ENCODE results near the gene INPP5E.

INPP5E gene

DNA sequence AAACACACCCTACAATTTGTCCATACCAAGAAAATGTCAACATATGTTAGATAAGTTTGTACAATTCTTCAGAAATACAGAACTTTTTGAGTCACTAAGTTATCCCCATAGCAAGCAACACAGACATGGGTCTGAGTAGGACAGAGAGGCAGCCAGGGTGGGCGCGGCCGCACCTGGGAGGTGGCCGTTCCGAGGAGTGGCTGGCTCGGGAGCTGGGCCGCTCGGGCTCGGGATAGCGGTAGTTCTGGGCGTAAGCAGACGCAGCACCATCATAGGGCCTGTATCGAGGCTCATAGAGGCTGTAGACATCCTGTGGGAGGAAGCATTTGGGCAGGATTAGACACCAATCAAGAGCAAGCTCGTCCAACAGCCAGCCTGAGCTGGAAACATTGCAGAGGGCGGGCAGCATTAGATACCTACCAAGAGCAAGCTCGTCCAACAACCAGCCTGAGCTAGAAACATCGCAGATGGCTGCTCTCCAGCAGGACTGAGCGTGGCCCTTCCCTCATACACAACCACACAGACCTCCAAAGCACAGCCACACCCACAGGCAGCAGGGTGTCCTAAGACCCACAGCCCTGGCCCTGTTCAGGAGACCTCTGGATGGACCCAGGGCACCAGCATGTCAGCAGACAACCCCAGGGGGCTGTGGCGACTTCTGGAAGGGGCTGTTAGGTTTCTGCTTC lies 32.3 kb upstream of the INPP5E start:
- no peak for DNase-seq (ENCODE audit: low read depth)
- H3K4me3 ChIP-seq (ENCODE audit: low read depth, low read length), result no peak overlapping the region
- TF ChIP-seq, protein P1, sequence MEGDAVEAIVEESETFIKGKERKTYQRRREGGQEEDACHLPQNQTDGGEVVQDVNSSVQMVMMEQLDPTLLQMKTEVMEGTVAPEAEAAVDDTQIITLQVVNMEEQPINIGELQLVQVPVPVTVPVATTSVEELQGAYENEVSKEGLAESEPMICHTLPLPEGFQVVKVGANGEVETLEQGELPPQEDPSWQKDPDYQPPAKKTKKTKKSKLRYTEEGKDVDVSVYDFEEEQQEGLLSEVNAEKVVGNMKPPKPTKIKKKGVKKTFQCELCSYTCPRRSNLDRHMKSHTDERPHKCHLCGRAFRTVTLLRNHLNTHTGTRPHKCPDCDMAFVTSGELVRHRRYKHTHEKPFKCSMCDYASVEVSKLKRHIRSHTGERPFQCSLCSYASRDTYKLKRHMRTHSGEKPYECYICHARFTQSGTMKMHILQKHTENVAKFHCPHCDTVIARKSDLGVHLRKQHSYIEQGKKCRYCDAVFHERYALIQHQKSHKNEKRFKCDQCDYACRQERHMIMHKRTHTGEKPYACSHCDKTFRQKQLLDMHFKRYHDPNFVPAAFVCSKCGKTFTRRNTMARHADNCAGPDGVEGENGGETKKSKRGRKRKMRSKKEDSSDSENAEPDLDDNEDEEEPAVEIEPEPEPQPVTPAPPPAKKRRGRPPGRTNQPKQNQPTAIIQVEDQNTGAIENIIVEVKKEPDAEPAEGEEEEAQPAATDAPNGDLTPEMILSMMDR (IDR thresholded peaks at IDR 0.05; ENCODE audit: control insufficient read depth, extremely low read depth, insufficient read depth), result no peak

DNA sequence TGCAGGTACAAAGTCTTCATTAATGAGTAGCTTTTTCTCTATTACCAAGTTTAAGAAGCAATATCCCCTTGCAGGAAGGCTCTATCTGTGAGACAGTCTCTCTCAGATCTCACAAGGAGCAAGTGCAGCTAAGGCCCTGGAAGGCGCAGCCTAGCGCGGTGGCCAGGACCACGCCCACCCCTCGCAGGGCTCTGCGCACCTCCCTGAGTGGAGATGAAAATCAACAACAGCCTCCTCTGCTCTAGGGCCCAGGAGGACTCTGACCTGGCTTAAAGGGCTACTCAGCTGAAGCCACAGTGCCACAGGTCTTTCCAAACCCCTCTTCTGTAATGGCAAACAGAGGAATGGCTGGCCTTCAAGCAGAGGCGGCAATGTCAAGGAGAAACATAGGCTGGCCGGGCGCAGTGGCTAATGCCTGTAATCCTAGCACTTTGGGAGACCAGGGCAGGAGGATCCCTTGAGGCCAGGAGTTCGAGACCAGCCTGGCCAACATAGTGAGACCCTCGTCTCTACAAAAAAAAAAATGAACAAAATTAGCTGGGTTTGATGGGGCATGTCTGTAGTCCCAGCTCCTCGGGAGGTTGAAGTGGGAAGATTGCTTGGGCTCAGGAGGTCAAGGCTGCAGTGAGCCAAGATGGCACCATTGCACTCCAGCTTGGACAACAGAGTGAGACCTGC lies 31.3 kb upstream of the INPP5E start:
- TF ChIP-seq, protein P1 (IDR thresholded peaks at IDR 0.05; ENCODE audit: control insufficient read depth, extremely low read depth, insufficient read depth), result no peak
- H3K4me3 ChIP-seq (ENCODE audit: low read depth, low read length), result no peak overlapping the region
- DNase-seq (ENCODE audit: low read depth), result no peak

DNA sequence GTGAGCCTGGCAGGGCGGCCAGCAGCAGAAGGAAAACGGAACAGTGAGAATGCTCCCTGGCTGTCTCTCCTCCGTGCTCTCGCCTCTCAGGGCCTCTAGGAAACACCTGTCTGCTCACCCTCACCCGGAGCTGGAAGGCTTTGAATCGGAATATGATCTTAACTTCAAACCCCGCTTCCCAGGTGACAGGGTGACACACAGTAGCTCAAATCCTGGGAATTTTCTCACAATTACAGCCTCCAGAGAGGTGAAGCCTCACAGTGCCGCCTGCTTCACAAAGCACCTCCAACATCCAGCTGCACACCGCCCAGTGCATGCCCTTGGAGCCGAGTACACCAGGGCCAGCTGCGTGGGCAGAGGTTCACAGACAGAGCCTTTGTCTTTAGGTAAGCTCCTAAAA lies 30.7 kb upstream of the INPP5E start:
- TF ChIP-seq, protein P1 (IDR thresholded peaks at IDR 0.05; ENCODE audit: control insufficient read depth, extremely low read depth, insufficient read depth), result no peak
- no peak for DNase-seq (ENCODE audit: low read depth)
- H3K4me3 ChIP-seq (ENCODE audit: low read depth, low read length), result no peak overlapping the region

DNA sequence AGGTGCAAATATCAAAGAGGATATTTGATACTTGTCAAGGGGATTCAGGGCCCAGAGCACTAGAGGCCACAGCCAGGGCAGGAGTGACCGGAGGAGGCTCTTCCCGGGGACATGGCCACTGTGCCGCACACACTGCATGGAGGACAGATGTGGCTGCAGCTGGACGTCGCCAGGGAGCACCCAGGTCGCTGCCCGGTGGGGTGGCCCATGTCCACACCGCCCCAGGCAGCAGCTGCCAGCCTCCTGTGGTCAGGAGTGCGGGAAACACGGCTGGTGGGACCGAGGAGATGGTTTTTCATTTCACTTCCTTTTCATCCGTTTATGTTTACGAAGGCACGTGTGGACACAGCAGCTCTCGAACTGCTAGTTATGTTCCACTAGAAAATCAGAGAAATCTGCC lies 28.1 kb upstream of the INPP5E start:
- TF ChIP-seq, protein P1 (IDR thresholded peaks at IDR 0.05; ENCODE audit: control insufficient read depth, extremely low read depth, insufficient read depth), result no peak
- no peak for DNase-seq (ENCODE audit: low read depth)
- no peak overlapping the region for H3K4me3 ChIP-seq (ENCODE audit: low read depth, low read length)

DNA sequence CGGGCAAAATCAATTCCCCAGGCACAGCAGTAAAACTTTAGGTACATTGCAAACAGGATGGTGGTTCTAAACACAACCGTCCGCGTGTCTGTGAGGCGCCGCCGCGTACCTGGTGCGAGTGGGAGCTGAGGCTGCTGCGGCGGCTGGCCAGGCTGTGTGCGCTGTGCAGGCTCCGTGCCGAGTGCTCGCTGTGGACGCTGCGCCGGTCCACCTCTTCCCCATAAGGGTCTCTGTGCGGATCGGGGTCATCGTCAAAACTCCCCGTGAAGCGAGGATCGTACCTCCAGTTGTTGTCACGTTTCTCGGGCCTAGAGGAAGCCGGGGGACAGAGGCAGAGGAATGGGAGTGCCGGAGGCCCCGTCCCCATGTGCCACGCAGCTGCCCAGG lies 26.5 kb upstream of the INPP5E start:
- no peak for DNase-seq (ENCODE audit: low read depth)
- TF ChIP-seq, protein P1 (IDR thresholded peaks at IDR 0.05; ENCODE audit: control insufficient read depth, extremely low read depth, insufficient read depth), result no peak
- no peak overlapping the region for H3K4me3 ChIP-seq (ENCODE audit: low read depth, low read length)

DNA sequence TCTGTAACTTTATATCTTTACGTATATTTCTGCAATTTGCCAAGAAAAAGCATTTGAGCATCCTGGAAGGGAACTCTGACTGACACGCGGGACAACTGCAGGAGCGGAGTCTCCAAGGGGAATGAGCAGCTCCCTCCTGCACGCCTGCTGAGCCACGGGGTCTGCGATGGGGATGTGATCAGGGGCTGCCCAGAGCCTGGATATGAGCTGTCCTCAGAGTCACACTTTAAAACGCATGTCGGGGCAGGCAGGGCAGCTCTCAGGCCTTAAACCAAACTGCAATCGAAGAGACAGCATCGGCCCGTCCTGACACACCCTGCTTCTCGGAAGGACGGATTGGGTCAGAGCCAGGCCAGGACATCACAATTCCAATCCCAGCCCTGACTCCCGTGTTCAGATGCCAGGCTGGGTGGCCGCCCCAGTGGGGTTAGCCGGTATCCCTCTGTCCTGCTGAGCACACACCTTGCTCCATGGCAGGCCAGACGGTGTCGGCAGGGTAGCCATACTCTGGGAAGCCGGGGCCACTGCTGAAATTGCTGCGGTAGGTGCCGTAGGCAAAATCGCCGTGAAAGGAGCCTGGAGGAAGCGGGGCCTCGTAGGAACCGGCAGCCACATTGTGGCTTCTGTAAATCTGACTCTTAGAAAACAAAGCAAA lies 26.0 kb upstream of the INPP5E start:
- TF ChIP-seq, protein P1 (IDR thresholded peaks at IDR 0.05; ENCODE audit: control insufficient read depth, extremely low read depth, insufficient read depth), result no peak
- no peak overlapping the region for H3K4me3 ChIP-seq (ENCODE audit: low read depth, low read length)
- no peak for DNase-seq (ENCODE audit: low read depth)

Data from LNCaP clone FGC (cell line).